HepG2 (cell line): ENCODE measurements around the gene MAGI1.

Source experiments
- KDM1A ChIP-seq: IDR thresholded peaks from 2 replicates; pipeline ENCODE4 v1.6.1; 2016; ENCODE audit warnings: missing compliant biosample characterization
- KDM5A ChIP-seq: fragments of 200-600 bp; sonication (generic); IDR thresholded peaks from 2 replicates; pipeline ENCODE4 v1.7.0; 2018; ENCODE audit warnings: antibody characterized with exemption, mild to moderate bottlenecking, low read length, borderline replicate concordance
- NPAS2 ChIP-seq: sonication (generic); formaldehyde crosslinking; IDR thresholded peaks from 2 replicates; pipeline ENCODE4 v1.8.0; 2022; ENCODE audit warnings: mild to moderate bottlenecking, missing genetic modification reagents, borderline replicate concordance
- NR1H2 ChIP-seq: sonication (generic); formaldehyde crosslinking; IDR thresholded peaks from 2 replicates; pipeline ENCODE4 v1.8.1; 2022; ENCODE audit warnings: low read depth, missing genetic modification reagents, borderline replicate concordance
- SRSF9 ChIP-seq: fragments of 200-400 bp; formaldehyde crosslinking; IDR thresholded peaks from 2 replicates; pipeline ENCODE4 v1.6.1; 2018; ENCODE audit warnings: borderline replicate concordance, mild to moderate bottlenecking, low read depth, low read length; ENCODE audit not compliant: insufficient read depth, poor library complexity, severe bottlenecking
- TEAD3 ChIP-seq: optimal IDR thresholded peaks from 2 replicates; pipeline ENCODE3; 2016; ENCODE audit warnings: borderline replicate concordance
- ZC3H13 ChIP-seq: sonication (generic); formaldehyde crosslinking; IDR thresholded peaks from 2 replicates; pipeline ENCODE4 v1.8.1; 2023; ENCODE audit warnings: mild to moderate bottlenecking, missing genetic modification reagents, moderate library complexity
- ZFP91 ChIP-seq: sonication (generic); formaldehyde crosslinking; IDR thresholded peaks from 2 replicates; pipeline ENCODE4 v1.9.0; 2022; ENCODE audit warnings: missing genetic modification reagents, mild to moderate bottlenecking, borderline replicate concordance
- ZNF138 ChIP-seq: sonication (generic); formaldehyde crosslinking; IDR thresholded peaks from 2 replicates; pipeline ENCODE4 v1.5.0; 2020; ENCODE audit warnings: mild to moderate bottlenecking, low read depth, missing genetic modification reagents
- ZNF280D ChIP-seq: sonication (generic); formaldehyde crosslinking; IDR thresholded peaks from 2 replicates; pipeline ENCODE4 v1.5.1; 2020; ENCODE audit warnings: mild to moderate bottlenecking, missing genetic modification reagents
- ZNF33A ChIP-seq: sonication (generic); formaldehyde crosslinking; IDR thresholded peaks from 2 replicates; pipeline ENCODE4 v1.5.1; 2020; ENCODE audit warnings: missing genetic modification reagents, mild to moderate bottlenecking, moderate library complexity, borderline replicate concordance
- ZNF558 ChIP-seq: sonication (generic); formaldehyde crosslinking; IDR thresholded peaks from 2 replicates; pipeline ENCODE4 v1.9.0; 2022; ENCODE audit warnings: mild to moderate bottlenecking, missing genetic modification reagents, borderline replicate concordance
- ZNF782 ChIP-seq: sonication (generic); formaldehyde crosslinking; IDR thresholded peaks from 2 replicates; pipeline ENCODE4 v1.4.0; 2020; ENCODE audit warnings: missing genetic modification reagents, mild to moderate bottlenecking, borderline replicate concordance
- TF ChIP-seq, protein P1 (sequence below): sonication (generic); formaldehyde crosslinking; IDR thresholded peaks from 2 replicates; pipeline ENCODE4 v1.8.1; 2023; ENCODE audit warnings: mild to moderate bottlenecking, inconsistent platforms, moderate library complexity, missing genetic modification reagents, borderline replicate concordance

DNA sequence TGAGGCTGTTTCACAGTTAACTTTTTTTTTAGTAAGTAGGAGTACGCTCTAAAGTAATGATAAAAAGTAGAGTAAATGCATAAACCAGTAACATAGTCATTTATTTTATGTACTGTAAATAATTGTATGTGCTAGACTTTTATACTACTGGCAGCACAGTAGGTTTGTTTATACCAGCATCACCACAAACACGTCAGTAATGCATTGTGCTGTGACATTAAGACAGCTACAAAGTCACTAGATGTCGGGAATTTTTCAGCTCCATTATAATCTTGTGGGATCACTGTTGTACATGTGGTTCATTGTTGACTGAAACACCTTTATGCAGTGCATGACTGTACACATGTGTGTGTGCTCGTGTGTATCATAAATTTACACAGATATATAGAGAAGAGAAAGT lies 732.9 kb downstream of the MAGI1 start:
- TF ChIP-seq ZNF280D (CRISPR knock-in tag) (no peak), ZNF782 (CRISPR knock-in tag) (no peak), NPAS2 (CRISPR knock-in tag) (no peak), ZNF138 (CRISPR knock-in tag) (no peak), ZFP91 (CRISPR knock-in tag) (no peak), ZNF558 (CRISPR knock-in tag) (no peak), KDM1A (CRISPR knock-in tag) (no peak), ZC3H13 (CRISPR knock-in tag) (no peak), TEAD3 (no peak), SRSF9 (no peak), NR1H2 (CRISPR knock-in tag) (no peak), ZNF33A (CRISPR knock-in tag) (no peak), KDM5A (no peak)
- TF ChIP-seq, protein P1, sequence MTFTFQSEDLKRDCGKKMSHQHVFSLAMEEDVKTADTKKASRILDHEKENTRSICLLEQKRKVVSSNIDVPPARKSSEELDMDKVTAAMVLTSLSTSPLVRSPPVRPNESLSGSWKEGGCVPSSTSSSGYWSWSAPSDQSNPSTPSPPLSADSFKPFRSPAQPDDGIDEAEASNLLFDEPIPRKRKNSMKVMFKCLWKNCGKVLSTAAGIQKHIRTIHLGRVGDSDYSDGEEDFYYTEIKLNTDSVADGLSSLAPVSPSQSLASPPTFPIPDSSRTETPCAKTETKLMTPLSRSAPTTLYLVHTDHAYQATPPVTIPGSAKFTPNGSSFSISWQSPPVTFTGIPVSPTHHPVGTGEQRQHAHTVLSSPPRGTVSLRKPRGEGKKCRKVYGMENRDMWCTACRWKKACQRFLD (CRISPR knock-in tag), result no peak
